SK-N-SH (cell line): ENCODE results near the gene SMARCA2.

Source experiments
- CTCF ChIP-seq: fragments of 200-600 bp; sonication (generic); IDR thresholded peaks from 2 replicates; pipeline ENCODE4 v1.6.1; 2017; ENCODE audit warnings: antibody characterized with exemption, mild to moderate bottlenecking, moderate library complexity
- POLR2AphosphoS5 ChIP-seq: IDR thresholded peaks from 2 replicates; pipeline ENCODE4 v1.6.1; 2012; ENCODE audit warnings: low read depth, low read length
- RCOR1 ChIP-seq: fragments of 150-350 bp; IDR thresholded peaks from 2 replicates; pipeline ENCODE4 v1.6.1; 2017; ENCODE audit warnings: antibody characterized with exemption, low read length
- SIN3A ChIP-seq: IDR thresholded peaks from 2 replicates; pipeline ENCODE4 v1.6.1; 2012; ENCODE audit warnings: low read depth, mild to moderate bottlenecking, low read length, moderate library complexity, borderline replicate concordance
- TAF1 ChIP-seq: IDR thresholded peaks from 2 replicates; pipeline ENCODE4 v1.6.1; 2012; ENCODE audit warnings: low read depth, mild to moderate bottlenecking, low read length, moderate library complexity, borderline replicate concordance

GRCh38 chr9:2209400-2209799 lies 194.3 kb downstream of the SMARCA2 start:
- TF ChIP-seq POLR2AphosphoS5 (no peak), RCOR1 (no peak), TAF1 (no peak), CTCF (no peak), SIN3A (no peak)
